NCI-H82 treated with DMSO at 0.1 percent for 48 hours (cell line): ENCODE results near the gene PLOD1.
"Not testable (repeated sequence)": the region's sequence is repeated elsewhere in the genome, so short reads cannot be mapped to it uniquely, and the experiment has no call there.

ENCODE experiments used
- DNase-seq: peaks from one replicate; lab custom pipeline; 2025; ENCODE audit not compliant: unreplicated experiment; lab: John Stamatoyannopoulos, UW

Gene PLOD1

DNA sequence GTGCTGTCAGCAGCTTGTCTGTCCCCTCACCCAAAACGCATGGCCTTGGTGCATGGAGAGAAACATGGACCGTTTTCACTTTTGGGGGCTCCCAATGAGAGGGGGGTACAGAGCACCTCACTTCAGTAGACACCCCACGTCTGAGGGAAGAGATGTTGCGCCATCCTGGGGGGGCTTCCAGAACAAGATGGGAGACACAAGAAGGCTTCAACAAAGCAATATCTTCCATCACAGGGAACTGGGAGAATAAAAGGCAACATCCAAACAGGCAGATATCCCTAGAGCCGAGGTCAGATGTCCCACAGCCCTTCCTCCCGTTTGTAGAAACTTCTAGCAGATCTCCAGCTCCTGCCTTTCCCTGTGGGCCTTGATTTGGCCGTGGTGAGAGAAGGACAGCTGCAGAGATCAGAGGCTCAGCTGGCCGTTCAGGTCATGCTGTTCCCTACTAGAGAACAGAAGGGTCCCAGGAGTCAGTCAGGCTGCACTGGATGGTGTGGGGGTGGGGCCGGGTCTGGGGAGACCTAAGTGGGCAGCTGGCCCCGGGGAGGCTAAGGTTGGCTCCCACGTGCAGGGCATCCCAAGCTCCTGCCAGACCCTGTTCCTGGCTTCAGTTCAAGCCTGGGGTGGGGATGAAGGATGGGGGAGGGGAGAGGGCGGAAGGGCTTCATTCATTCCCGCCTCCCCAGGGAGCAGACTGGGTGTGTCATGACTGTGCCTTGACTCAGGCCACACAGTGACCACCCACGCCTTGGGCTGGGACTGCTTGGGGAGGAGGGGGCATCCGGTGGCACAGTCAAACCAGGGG, 4.4 kb downstream of the PLOD1 start:
- no peak for DNase-seq

DNA sequence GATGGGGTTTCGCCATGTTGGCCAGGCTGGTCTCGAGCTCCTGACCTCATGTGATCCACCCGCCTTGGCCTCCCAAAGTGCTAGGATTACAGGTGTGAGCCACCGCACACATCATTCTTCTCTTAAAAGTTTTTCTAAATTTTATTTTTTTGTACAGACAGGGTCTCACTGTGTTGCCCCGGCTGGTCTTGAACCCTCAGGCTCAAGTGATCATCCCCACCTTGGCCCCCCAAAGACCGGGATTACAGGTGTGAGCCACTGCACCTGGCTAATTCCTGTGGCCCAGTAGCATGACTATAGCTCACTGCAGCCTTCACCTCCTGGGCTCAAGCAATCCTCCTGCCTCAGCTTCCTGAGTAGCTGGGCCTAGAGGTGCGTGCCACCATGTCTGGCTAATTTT, 5.3 kb downstream of the PLOD1 start:
- DNase-seq: not testable (repeated sequence)

DNA sequence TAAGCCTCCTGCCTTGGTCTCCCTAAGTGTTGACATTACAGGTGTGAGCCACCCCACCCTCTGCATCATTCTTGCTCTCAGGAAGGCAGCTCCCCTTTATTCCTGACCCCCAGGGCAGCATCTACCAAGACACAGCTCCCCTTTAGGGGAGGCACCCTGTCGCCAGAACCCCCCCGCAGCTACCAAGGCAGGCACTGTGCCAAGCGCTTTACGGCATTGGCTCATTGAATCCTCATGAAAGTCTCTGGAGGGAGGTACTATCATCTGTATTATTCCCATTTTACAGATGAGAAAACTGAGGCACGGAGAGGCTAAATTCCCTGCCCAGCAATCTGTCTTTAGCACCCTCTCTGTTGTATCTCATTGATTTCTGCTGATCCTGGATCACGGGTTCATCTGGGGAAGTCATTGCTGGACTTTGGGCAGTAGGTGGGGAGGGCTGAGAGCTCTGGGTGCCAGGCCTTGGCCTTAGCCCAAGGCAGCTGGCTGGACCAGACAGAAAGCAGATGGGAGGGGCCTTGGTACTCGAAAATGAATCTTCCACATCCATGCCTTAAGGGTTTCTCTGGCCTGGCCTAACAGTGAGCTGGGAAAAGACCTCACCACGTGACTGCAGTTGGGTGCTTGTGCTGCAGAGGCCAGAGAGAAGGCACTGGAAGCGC, 5.9 kb downstream of the PLOD1 start:
- no peak for DNase-seq

DNA sequence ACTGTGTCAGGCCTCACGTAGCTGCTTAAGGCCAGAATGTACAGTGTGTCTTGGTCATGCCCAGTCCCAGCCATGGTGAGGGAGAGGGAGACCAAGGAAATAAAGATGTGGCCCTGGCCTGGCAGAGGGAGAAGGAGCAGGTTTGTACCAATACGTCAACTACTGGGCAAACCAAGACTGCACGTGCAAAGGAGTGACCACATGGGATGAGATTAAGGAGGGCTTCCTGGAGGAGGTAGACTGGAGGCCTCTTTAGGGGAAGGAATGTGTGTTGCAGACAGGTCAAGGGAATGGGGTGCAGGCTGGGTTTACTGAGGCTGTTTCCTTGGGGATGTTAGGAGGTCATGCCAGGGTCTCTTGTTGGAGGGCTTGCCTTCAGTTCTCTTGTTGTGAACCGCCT, 7.8 kb downstream of the PLOD1 start:
- DNase-seq: no peak

DNA sequence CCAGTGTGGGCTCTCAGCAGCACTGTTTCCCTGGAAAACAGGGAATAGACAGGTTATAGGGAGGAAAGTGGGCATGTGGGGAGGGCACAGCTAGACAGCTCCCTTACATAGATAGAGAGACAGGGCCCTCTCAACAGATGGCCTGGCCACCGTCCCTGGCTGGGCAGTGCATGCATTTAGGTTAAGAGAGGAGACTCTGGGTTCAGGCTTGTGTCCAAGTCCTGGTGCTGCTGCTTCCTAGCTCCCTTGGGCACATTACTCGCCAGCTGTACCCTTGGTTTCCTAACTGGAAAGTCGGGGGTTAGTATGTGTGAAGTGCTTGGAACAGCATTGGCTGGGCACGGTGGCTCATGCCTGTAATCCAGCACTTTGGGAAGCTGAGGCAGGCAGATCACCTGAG, 9.1 kb downstream of the PLOD1 start:
- DNase-seq: no peak

DNA sequence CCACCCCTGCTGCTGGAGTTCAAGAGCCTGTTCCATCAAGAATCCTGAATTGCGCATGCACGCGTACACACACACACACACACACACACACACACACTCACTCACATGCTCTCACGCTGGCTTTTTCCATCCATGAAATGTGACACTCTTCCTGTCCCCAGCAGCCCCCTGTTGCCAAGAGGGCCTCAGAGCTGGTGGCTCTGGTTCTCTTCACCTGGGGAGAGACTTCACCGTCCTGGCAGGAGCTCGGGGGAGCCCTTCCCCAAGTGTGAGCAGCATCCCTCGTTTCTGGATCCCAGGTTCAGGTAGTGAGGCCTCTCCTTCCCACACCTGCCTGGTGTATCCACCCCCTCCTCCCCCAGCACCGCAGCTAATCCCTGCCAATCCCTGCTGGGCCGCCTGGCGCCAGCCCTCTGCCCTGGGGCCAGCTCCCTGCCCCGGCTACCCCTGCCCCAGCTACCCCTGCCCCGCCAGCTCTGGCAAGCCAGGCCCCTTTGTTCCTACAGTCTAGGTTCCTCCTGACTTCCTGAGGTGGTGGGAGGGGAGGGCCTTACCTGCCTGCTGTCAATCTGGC, 9.9 kb downstream of the PLOD1 start:
- DNase-seq: peak; percentile 15

DNA sequence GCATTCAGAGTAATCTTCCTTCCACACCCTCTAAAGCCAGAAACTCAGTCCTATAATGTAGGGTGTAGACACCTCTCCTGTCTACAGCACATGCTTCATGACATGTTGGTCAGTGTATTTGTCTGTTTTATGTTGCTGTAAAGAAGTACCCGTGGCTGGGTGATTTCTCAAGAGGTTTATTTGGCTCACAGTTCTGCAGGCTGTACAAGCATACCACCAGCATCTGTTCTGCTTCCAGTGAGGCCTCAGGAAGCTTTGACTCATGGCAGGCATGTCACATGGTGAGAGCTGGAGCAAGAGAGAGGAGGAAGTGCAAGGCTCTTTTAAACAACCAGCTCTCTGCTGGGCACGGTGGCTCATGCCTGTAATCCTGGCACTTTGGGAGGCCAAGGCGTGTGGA, 12.1 kb downstream of the PLOD1 start:
- no peak for DNase-seq

DNA sequence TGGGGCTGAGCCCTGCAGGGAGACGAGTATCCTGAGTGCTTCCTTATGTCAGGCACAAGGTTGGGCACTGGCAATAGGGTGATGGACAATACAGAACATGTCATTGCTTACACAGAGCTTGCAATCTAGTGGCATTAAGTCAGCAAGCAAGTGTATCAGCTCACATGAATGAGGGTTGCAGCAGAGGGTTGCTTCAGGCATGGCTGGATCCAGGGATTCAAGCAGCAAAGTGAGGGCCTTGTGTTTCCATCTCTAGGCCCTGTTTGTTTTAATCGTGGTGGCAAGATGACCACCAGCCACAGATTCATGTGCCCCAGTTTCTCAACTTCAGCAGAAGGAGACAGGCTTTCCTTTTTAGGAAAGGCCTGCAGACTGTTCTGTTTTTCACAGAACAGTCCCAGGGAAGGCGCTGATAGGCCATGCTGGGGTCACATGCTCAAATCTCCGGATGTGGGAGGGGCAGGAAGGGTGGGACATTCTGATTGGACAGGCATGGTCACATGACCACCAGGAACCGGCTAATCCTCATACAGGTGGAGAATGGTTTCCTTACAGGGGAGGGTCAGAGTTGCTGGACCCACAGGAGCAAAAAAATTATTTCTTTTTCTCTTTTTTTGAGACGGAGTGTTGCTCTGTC, 14.4 kb downstream of the PLOD1 start:
- no peak for DNase-seq

DNA sequence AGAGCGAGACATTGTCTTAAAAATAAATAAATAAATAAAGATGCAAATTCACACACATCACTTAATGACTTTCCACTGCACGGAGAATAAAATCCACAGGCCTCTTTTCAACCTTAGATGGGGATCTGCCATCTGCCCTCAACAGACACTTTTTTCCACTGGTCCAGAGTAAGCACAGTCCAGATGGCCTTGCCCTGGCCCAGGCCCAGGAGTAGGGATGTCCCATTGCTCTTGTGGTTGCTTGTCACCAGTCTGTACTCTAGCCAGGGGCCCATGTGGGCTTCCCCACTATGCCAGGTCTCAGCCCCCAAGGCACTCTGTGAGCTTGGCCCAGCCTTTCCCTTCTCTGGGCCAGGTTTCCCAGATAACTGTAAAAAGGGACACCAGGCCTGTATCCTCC, 17.4 kb downstream of the PLOD1 start:
- no peak for DNase-seq

DNA sequence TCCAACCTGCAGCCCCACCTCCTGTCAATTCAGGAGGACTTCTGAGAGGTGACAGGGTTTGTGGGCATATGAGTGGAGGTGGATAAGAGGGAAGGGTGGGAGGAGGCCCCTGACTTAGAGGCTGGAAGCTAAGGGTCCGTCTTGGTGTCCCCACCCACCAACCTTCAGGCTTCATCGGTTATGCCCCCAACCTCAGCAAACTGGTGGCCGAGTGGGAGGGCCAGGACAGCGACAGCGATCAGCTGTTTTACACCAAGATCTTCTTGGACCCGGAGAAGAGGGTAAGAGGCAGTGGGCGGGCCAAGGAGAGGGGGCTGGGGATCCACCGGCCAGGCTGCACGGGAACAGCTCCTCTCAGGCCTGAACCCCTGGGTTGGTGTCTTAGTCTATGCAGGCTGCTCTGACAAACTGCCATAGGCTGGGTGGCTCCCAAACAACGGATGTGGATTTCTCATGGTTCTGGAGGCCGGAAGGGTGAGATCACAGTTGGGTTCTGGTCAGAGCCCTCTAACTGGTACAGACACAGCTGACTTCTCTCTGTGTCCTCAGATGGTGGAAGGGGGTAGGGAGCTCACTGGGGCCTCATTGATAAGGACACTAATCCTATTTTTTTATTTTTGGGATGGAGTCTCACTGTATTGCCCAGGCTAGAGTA, 18.1 kb downstream of the PLOD1 start:
- DNase-seq: no peak

DNA sequence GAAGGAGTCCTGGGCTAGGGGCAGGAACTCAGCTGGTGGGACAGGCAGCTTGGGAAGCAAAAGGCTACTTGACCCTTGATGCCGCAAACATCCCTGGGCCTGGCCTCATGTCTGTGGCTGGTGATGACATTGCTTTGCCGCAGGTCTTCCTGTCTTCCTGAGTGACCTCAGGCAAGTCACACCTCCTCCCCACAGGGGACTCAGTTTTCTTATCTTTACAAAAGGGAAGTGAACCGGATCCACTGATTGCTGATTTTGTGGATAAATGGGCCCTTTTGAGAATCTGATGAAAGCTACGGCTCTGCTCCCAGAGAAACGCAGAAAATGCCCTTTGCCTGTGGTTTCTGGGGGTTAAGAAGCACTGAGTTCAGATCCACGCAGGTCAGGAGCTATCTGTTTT, 20.7 kb downstream of the PLOD1 start:
- no peak for DNase-seq

DNA sequence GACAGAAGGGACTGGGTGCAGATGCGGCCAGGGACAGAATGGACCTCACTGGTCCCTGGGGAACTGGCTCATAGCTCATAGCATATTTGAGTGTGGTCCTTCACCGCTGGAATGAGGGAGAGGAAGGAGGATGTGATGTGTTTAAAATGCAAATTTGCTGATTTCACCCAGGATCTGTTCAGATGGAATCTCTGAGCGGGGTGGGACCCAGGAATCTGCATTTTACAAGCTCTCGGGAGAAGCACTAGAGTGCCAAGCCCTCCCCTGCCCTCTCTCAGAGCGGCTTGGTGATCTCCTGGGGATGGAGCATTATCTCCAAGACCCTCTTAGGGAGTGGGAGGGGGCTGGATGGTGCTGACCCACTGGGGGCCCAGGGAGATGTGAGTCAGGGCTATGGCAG, 22.9 kb downstream of the PLOD1 start:
- DNase-seq: no peak

DNA sequence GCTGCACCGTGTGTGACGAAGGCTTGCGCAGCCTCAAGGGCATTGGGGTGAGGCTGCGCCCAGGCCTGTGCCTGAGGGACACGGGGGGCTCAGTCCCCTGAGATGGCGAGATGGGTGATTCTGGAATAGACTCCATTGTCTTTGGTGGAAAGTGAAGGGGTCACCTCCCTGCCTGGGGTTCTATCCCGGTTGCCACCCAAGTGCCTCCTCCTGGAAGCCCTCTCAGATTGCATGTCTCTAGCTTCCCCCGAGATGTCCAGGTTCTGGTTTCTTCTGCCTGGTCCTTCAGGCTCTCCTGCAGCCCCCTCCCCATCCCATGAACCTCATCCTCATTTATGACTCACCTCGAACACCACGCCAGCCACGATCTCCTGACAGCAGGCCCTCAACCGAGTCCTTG, 23.4 kb downstream of the PLOD1 start:
- DNase-seq: no peak

DNA sequence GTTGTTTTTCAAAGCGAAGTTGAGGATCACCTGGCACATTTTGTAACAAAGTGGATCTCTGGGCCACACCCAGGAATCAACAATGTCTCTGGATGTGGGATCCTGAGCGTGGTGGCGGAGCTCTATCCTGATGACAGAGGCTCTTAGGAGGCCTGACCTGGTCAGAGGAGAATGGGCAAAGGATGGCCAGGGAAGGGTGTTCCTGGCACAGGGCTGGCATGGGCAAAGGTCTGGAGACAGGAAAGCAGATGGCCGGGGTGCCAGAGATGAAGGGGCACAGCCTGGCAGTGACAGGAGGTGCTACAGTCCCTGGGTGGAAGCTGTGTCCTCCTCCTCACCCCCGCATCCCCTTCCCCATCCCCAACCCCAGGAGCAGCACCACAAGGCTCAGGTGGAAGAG, 25.8 kb downstream of the PLOD1 start:
- no peak for DNase-seq

DNA sequence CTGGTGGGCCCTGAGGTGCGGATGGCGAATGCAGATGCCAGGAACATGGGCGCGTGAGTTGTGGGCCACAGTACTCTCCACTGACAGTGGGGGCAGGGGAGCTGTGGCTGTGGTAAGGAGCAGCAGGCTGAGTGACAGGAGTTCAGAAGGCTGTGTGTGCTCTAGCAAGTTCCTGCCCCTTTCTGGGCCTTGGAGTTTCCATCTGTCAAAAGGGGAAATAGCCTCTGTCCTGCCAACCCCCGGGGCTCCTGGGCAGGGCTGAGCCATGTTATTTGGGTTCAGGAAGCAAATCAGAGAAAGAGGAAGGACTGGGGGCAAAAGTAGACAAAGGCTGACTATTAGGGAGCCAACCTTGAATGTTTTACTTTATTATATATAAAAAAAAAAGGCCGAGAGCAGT, 26.2 kb downstream of the PLOD1 start:
- DNase-seq: no peak

DNA sequence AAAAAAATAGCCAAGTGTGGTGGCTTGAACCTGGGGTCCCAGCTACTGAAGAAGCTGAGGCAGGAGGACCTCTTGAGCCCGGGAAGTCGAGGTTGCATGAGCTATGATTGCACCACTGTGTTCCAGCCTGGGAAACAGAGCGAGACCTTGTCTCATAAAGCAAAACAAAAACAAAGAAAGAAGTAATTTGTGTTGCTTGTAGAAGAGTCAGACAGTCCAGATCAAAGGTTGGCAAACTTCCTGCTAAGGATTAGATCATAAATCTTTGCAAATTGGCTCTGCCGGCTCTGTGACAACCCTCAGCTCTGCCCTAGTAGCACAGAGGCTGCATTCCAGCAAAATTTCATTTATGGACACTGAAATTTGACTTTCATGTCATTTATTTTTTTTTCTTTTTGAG, 26.7 kb downstream of the PLOD1 start:
- DNase-seq: peak; percentile 32

DNA sequence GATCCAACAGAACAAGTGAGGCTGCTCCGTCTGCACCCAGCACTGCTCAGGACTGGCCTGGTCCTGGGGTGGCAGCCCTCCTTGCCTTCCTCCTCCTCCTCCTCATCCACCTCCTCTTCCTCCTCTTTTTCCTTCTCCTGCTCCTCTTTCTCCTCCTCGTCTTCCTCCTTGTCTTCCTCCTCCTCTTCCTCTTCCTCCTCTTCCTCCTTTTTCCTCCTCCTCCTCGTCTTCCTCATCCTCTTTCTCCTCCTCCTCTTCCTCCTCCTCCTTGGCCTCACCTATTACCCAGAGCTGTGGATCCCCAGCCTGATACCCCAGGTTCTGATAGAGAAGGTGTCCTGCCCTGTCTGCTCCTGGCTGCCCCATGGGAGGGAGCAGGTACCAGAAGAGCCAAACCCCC, 29.1 kb downstream of the PLOD1 start:
- no peak for DNase-seq

DNA sequence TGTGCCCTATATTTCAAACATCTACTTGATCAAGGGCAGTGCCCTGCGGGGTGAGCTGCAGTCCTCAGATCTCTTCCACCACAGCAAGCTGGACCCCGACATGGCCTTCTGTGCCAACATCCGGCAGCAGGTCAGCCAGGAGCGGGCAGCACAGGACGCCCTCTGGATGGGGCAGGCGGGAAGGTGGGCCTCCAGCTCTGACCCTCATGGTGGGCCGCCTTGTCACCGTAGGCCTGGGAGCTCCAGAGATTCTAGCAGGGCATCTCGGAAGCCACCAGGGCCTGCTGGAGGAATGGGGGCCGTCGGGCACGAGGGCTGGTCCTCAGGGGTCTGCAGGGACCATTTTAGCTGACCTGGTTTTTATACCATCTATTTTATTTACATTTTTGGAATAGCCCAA, 30.1 kb downstream of the PLOD1 start:
- DNase-seq: no peak

DNA sequence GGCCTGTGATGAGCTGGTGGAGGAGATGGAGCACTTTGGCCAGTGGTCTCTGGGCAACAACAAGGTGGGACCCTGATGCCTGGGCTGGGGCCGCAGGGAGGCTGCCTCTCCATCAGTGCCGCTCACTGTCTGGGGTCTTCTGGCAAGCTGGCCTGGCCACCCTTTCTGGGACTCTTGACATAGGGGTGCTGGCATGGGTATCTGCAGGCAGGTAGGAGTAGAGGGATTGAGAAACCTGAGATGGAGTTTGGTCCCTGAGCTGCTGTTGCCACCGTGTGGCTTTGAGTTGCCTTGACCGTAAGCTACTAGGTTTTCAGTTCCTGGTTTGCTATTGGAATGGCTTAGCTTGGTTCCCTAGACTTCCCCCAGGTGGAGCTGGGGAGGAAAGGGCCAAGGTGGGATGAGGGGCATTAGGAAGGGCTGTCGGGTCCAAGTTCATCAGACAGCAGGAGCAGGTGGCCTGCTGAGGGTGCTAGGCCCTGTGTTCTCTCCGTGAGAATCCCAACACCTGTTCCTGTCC, 32.6 kb downstream of the PLOD1 start:
- DNase-seq: peak; percentile 55

DNA sequence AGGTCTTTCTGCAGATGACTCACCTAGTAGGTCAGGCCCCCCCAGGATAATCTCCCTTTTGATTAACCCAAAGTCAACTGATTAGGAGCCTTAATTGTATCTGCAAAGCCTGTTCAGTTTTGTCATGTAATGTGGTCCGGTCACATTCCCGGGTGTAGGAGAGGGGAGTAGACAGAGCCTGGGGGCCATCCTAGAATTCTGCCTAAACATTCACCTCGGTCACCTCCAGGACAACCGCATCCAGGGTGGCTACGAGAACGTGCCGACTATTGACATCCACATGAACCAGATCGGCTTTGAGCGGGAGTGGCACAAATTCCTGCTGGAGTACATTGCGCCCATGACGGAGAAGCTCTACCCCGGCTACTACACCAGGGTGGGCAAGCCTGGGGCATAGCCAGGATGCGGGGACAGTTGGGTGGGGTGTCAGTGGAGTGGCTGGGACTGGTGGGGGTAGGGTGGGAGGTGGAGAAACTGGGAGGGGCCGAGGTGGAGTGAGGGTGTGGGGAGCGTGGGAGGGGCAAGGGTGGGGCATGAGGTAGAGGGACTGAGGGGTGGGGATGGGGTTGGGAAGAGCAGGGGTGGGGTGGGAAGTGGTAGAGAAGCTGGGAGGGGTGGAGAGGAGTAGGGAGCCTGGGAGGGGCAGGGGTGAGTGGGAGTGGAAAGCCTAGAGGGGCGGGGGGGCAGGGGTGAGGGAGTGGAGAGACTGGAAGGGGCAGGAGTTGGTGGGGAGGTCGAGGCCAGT, 36.1 kb downstream of the PLOD1 start:
- no peak for DNase-seq

DNA sequence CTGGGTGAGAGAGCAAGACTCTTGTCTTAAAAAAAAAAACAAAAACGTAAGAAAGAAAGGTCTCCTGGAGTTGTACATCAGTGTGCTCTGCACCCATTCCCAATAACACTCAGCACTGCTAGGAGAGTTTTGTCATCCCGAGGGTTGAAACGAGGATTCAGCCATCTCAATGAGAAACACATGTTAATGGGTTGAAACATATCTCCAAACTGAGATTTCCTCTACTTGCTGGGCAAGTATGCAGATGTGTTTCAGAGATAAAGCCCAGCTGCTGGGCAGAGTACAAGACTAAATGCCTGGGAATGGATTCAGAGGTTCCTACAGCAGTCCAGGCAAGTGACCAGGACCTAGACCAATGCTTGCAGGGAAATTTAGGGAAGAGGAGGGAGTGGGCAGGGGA, 43.1 kb downstream of the PLOD1 start:
- DNase-seq: no peak
